Adipocyte (in vitro differentiated cells): ENCODE measurements around the gene MEF2B.
"Not testable (repeated sequence)": the region's sequence is repeated elsewhere in the genome, so short reads cannot be mapped to it uniquely, and the experiment has no call there.

Source experiments
- DNase-seq: peaks from one replicate; pipeline ENCODE4 v3.0.0-alpha.2; 2015; ENCODE audit warnings: low read depth
- H3K27me3 ChIP-seq: replicated peaks from 2 replicates; pipeline ENCODE4 v1.7.0; 2013; ENCODE audit warnings: mild to moderate bottlenecking, low read length, moderate library complexity; ENCODE audit not compliant: control insufficient read depth, insufficient read depth
- H3K36me3 ChIP-seq: 2 replicates; pipeline ENCODE4 v1.7.0; 2013; ENCODE audit warnings: low read length, mild to moderate bottlenecking, moderate library complexity; ENCODE audit not compliant: control insufficient read depth, insufficient read depth, severe bottlenecking
- H3K4me1 ChIP-seq: 2 replicates; pipeline ENCODE4 v1.7.0; 2013; ENCODE audit warnings: mild to moderate bottlenecking, low read length, moderate library complexity; ENCODE audit not compliant: control insufficient read depth, insufficient read depth
- H3K4me3 ChIP-seq: 2 replicates; pipeline ENCODE4 v1.7.0; 2013; ENCODE audit warnings: mild to moderate bottlenecking, low read length, moderate library complexity
- H3K9ac ChIP-seq: 2 replicates; pipeline ENCODE4 v1.7.0; 2013; ENCODE audit warnings: mild to moderate bottlenecking, low read length, moderate library complexity
- H3K9me3 ChIP-seq: 2 replicates; pipeline ENCODE4 v1.7.0; 2013; ENCODE audit warnings: mild to moderate bottlenecking, low read length, moderate library complexity; ENCODE audit not compliant: control insufficient read depth

The MEF2B gene

DNA sequence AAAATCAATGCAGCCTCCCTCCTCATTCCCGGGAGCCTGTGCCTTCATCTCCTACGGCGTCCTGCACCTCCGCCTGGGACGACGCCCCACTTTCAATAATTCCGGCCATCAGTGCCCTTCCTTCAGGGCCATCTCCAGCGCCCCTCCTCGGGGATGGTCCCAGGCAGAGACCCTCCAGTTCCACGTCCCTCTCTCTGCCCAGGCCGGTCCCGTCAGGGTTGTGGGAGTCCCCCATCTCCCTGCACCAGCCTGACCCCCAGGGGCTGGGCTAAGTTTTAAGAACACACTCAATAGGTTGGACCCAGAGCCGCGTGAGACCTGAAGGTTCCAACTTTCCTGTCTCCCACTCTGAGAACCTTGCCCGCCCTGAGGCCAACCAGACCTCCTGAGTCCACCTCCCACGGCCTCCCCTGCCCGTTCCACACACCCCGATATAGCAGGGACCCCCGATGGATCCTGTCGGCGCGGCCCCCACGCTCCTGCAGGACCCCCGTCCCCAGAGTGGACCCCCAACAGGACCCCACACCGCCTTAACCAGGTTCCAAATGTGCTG lies 32.4 kb downstream of the MEF2B start:
- H3K36me3 ChIP-seq: no peaks in the 10 kb centered on the region
- peaks cover under 1% of the 10 kb centered on the region for H3K9me3 ChIP-seq
- peak; percentile 41 for DNase-seq
- H3K27me3 ChIP-seq: no peaks in the 10 kb centered on the region
- peak overlapping the region; percentile 87 for H3K4me3 ChIP-seq
- peaks cover 6% of the 10 kb centered on the region for H3K4me1 ChIP-seq
- peak overlapping the region; percentile 92 for H3K9ac ChIP-seq

- not testable (repeated sequence) for H3K36me3 ChIP-seq, H3K27me3 ChIP-seq, H3K4me1 ChIP-seq, DNase-seq, H3K4me3 ChIP-seq, H3K9ac ChIP-seq
- peaks cover 10% of the 10 kb centered on the region for H3K9me3 ChIP-seq
These were observed 34.4 kb downstream of the MEF2B start for GRCh38 chr19:19135713-19136112.

DNA sequence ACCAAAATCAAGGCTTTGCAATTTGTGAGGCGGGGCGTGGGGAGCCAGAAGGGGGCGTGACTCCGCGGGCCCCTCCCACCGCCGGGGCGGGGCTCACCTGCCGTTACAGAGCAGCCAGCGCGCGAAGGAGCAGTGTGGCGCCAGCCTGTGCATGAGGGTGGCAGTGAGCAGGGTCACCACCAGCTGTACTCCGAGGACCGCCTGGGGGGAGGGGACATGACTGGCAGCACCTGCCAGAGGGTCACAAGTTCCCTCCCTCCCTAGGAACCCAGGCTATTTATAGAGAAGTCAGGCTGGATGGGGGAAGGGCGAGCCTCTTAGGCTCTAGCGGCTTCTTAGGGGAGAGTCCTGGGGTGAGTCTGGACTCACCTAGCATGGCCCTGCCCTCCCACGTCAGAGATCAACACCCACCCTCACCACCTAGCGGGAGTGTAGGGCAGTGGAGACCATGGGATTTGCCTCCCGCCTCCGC lies 35.3 kb downstream of the MEF2B start:
- H3K27me3 ChIP-seq: no peaks in the 10 kb centered on the region
- peaks cover 6% of the 10 kb centered on the region for H3K36me3 ChIP-seq
- peaks cover 6% of the 10 kb centered on the region for H3K4me1 ChIP-seq
- no peak for DNase-seq
- H3K9ac ChIP-seq: no peak overlapping the region
- no peak overlapping the region for H3K4me3 ChIP-seq
- peaks cover 10% of the 10 kb centered on the region for H3K9me3 ChIP-seq

GRCh38 chr19:19133985-19134384 lies 36.1 kb downstream of the MEF2B start:
- Histone ChIP-seq H3K4me3 (no peak overlapping the region), H3K4me1 (peaks cover 6% of the 10 kb centered on the region), H3K36me3 (peaks cover 6% of the 10 kb centered on the region), H3K27me3 (no peaks in the 10 kb centered on the region), H3K9me3 (peaks cover 10% of the 10 kb centered on the region), H3K9ac (no peak overlapping the region)
- DNase-seq: no peak

GRCh38 chr19:19132912-19133311 lies 37.2 kb downstream of the MEF2B start:
- no peak overlapping the region for H3K9ac ChIP-seq
- DNase-seq: no peak
- H3K36me3 ChIP-seq: peaks cover 6% of the 10 kb centered on the region
- H3K4me3 ChIP-seq: no peak overlapping the region
- peaks cover 10% of the 10 kb centered on the region for H3K9me3 ChIP-seq
- peaks cover 6% of the 10 kb centered on the region for H3K4me1 ChIP-seq
- no peaks in the 10 kb centered on the region for H3K27me3 ChIP-seq

DNA sequence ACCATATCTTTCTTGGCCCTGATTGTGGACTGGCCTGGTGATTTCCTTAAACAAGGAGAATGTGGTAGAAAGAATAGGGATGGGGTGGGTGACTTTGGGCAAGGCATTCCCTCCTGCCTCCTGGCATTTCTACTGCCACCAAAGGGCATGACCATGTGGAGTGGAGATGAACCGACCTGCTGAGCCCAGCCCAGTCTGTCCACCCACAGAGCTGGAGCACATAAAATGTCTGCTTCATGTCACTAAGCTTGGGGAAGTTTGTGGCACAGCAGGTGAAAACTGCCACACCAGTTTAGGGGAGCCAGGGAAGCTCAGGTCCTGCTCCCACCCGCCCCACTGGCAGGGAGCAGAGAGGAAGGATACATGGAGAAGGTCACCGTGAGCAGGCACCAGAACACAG lies 38.1 kb downstream of the MEF2B start:
- H3K9me3 ChIP-seq: peaks cover 10% of the 10 kb centered on the region
- H3K4me1 ChIP-seq: no peaks in the 10 kb centered on the region
- H3K9ac ChIP-seq: no peak overlapping the region
- no peaks in the 10 kb centered on the region for H3K27me3 ChIP-seq
- no peak overlapping the region for H3K4me3 ChIP-seq
- peaks cover 6% of the 10 kb centered on the region for H3K36me3 ChIP-seq
- DNase-seq: no peak

- Histone ChIP-seq H3K9me3 (peaks cover 11% of the 10 kb centered on the region), H3K9ac (no peak overlapping the region), H3K4me1 (no peaks in the 10 kb centered on the region), H3K4me3 (no peak overlapping the region), H3K27me3 (no peaks in the 10 kb centered on the region), H3K36me3 (peaks cover 9% of the 10 kb centered on the region)
- DNase-seq: no peak
These were observed 44.0 kb downstream of the MEF2B start for GRCh38 chr19:19126102-19126501.

DNA sequence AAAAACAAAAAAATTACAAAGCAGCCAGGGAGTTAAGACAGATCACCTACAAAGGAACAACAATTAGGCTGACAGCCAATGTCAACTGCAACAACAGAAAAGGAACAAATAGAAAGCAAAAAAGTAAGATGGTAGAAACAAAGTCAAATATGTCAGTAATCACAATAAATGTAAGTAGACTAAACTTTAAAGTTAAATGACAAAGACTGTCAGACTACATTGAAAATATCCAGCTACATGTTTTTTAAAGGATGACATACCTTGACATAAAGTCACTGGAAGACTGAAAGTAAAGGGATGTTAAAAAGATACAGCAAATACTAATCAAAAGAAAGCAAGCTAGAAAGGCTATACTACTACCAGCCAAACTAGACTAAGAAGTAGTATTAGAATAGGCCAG lies 46.7 kb downstream of the MEF2B start:
- H3K4me1 ChIP-seq: no peaks in the 10 kb centered on the region
- DNase-seq: no peak
- H3K27me3 ChIP-seq: no peaks in the 10 kb centered on the region
- no peak overlapping the region for H3K4me3 ChIP-seq
- H3K36me3 ChIP-seq: peaks cover 18% of the 10 kb centered on the region
- peaks cover 11% of the 10 kb centered on the region for H3K9me3 ChIP-seq
- no peak overlapping the region for H3K9ac ChIP-seq

DNA sequence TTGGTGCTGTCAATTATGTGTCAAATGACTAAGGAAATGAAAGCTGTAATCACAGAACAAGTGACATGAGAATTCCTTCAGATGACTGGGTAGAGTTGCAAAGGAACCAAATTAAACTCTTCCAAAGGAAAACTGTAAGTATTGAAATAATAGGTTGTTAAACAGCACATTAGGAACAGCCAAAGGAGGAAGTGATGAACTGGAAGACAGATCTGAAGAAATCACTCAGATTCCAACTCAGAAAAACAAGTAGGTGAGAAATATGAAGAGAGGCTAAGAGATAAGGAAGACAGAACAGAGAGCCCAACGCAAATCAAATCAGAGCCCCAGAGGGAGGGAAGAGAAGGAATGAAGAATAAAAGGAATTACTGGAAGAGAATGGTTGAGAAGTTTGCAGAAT lies 47.2 kb downstream of the MEF2B start:
- DNase-seq: no peak
- H3K36me3 ChIP-seq: peaks cover 18% of the 10 kb centered on the region
- peaks cover 11% of the 10 kb centered on the region for H3K9me3 ChIP-seq
- no peak overlapping the region for H3K4me3 ChIP-seq
- H3K9ac ChIP-seq: no peak overlapping the region
- H3K4me1 ChIP-seq: no peaks in the 10 kb centered on the region
- no peaks in the 10 kb centered on the region for H3K27me3 ChIP-seq

GRCh38 chr19:19121371-19121770 lies 48.7 kb downstream of the MEF2B start:
- Histone ChIP-seq H3K27me3 (no peaks in the 10 kb centered on the region), H3K4me1 (no peaks in the 10 kb centered on the region), H3K4me3 (no peak overlapping the region), H3K9ac (no peak overlapping the region), H3K9me3 (peaks cover 11% of the 10 kb centered on the region), H3K36me3 (peaks cover 18% of the 10 kb centered on the region)
- no peak for DNase-seq

GRCh38 chr19:19120308-19121231 lies 49.5 kb downstream of the MEF2B start:
- Histone ChIP-seq H3K27me3 (no peaks in the 10 kb centered on the region), H3K9me3 (peaks cover 11% of the 10 kb centered on the region), H3K9ac (no peak overlapping the region), H3K4me3 (no peak overlapping the region), H3K36me3 (peaks cover 18% of the 10 kb centered on the region), H3K4me1 (no peaks in the 10 kb centered on the region)
- DNase-seq: no peak
